DMS53 (cell line): ENCODE measurements around the gene OR6C1.
"Not testable (repeated sequence)": the region's sequence is repeated elsewhere in the genome, so short reads cannot be mapped to it uniquely, and the experiment has no call there.

ENCODE experiments used
- DNase-seq: peaks from one replicate; lab custom pipeline; 2025; lab: John Stamatoyannopoulos, UW

Gene OR6C1

DNA sequence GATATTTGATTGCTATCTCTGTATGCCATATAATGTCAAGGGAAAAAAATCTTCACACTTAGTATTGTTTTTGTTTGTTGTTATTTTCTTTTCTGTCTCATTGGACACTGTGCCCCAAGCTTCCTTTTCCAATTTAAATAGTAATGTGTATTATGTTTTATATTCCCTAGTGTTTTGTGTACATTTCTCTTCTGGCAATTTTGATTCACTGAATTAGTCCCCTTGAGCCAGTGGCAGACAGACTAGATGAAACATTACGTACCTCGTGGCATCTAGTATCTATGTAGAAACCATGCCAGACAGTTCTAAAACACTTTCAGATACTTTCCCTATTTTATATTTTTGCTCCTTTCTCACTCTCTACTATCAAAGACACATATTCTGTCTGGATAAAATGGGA, at the start of gene OR6C1:
Gene OR6C1 (plus strand): TSS at position 301 of the 400 bp plus-strand sequence. CDS start 6,257 bp downstream, outside the sequence.
- no peak for DNase-seq

DNA sequence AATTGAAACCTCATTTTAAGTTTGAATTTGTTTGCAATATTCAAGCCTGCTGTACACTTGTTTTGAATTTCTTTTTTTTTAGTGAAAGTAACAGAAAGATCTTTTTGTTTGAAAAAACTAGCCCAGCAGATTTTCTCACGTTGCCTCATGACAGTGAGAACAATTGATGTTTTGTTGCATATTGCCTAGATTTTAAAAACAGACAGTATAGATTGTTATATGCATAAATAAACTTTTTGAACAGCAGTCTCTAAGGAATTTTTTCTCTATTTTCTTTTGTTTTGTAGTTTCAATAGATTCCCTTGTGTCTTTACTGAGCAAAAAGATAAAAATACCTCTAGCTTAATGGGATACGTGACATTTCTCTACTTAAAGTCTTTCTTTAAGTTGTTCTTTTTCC, 33.2 kb upstream of the OR6C1 start:
- no peak for DNase-seq

DNA sequence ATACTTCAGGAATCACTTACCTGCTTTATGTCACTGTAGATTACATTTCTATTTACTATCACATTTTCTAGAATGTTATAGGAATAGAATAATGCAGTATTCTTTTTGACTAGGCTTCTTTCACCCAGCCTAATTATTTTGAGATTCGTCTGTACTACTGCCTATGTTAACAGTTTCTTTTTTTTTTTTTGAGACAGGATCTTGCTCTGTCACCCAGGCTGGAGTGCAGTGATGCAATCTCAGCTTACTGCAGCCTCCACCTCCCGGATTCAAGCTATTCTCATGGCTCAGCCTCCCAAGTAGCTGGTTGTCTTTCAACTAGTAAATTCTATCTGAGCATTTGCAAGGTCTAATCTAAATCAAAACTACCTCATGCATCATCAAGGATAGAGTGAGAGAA, 24.1 kb upstream of the OR6C1 start:
- no peak for DNase-seq

DNA sequence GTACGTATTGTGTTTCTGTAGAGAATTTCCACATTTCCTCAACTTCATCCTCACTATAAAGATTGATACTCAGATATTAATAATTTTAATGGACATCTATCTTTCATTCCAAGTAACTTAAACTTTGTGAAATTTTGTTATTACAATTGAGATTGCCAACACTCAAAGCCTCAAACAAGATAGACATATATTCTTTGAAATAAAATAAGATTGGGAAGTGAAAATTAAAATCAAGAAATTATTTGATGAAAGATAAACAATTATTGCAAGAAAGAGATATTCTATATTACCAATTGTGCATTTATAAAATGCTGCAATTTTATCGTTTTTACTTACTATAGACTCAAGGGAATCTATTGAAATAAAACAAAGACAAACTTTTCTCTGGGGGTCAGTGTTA, 17.7 kb upstream of the OR6C1 start, which contains the start of gene OR6C6:
Gene OR6C6 (minus strand): TSS at position 101 of the 400 bp plus-strand sequence. CDS start 1,337 bp downstream, outside the sequence.
- DNase-seq = no peak

DNA sequence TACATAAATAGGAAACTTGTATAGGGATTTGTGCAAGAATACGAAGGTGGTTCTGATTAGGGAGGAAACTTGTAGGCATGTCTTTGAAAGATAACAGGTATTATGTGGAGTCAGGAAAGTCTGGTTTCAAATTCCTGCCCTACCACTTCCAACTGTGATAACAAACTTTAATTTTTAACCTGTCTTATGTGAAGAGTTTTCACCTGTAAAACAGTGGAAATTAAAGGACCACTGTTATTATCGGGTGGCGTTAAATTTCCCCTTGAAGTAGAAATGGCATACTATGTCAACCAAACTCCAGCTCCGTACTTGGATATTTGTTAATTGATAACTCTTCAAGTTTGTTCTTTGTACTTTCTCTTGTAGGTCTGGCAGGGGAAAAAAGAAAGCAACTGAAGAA, 6.1 kb downstream of the OR6C1 start:
- no peak for DNase-seq

DNA sequence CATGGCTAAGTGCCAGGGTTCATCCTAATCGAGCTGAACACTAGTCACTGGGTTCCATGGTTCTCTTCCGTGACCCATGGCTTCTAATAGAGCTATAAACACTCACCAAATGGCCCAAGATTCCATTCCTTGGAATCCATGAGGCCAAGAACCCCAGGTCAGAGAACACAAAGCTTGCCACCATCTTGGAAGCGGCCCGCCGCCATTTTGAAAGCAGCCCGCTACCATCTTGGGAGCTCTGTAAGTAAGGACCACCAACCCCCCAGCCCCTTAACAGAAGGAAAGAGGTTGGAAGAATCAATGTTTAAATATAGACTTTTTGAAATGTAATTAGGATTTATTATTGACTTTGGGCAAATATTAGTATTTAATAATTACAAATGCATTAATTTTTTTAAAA, 11.7 kb downstream of the OR6C1 start:
- DNase-seq = not testable (repeated sequence)

DNA sequence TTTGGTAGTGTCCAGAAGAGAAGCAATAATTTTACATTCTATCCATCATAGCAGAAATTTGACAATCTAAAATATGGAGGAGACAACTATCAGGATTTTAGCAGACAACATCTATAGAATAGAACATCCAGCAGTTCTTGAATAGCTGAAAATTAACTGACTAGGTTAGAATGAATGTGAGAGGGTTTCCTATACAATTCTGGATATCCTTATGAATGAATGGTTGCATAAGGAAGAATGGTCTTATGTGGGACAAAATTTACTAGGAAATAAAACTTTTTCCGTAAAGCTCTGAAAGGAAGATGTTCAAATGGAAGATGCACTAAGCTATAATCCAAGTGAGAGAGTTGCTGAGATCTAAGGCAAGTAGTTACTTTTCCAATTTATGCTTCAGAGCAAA, 16.3 kb downstream of the OR6C1 start, which contains the start of gene OR6C3:
Gene OR6C3 (plus strand): TSS at position 301 of the 400 bp plus-strand sequence. CDS start 955 bp downstream, outside the sequence.
- no peak for DNase-seq

DNA sequence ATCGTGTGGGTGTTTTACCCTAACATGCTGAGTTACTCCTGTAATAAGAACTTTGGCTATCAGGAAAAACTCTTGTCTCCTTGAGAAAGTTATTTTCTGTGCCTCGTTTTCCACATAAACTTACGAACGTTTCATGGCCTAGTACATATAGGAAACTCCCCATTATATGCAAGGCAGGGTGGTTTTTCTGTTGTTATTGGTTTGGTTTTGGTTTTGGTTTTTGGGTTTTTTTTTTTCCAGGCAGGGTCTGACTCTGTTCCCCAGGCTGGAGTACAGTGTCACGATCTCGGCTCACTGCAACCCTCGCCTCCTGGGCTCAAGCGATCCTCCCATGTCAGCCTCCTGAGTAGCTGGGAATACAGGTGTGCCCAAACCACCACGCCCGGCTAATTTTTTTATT, 21.9 kb downstream of the OR6C1 start:
- no peak for DNase-seq

DNA sequence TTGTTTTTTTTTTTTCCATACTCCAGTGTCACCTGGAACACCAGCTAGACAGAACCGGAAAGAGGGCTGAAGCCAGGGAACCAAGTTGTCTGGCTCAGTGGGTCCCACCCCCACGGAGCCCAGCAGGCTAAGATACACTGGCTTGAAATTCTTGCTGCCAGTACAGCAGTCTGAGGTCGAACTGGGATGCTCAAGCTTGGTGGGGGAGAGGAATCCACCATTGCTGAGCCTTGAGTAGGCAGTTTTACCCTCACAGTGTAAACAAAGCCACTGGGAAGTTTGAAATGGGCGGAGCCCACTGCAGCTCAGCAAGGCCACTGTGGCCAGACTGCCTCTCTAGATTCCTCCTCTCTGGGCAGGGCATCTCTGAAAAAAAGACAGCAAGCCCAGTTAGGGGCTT, 41.2 kb downstream of the OR6C1 start:
- DNase-seq = not testable (repeated sequence)

DNA sequence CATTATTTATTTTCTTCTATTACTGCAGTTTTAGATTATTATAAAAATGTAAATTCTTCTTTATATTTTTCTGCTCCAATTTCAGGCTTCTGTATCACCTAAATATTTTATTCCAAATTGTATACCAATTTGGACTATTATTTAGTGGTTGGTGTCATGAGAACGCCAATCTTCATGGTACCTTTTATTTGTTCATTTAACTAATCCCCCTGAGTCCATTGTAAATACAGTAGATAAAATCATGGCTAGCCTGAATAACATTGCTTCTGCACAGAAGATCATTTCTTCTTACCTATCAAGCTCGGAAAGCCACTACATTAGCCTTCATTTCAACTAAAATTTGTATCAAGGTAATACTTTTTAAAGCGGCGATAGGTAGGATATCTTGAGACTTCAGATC, 48.5 kb downstream of the OR6C1 start, which contains the start of gene OR6C75:
Gene OR6C75 (plus strand): TSS at position 301 of the 400 bp plus-strand sequence. CDS start 2,136 bp downstream, outside the sequence.
- DNase-seq = no peak

DNA sequence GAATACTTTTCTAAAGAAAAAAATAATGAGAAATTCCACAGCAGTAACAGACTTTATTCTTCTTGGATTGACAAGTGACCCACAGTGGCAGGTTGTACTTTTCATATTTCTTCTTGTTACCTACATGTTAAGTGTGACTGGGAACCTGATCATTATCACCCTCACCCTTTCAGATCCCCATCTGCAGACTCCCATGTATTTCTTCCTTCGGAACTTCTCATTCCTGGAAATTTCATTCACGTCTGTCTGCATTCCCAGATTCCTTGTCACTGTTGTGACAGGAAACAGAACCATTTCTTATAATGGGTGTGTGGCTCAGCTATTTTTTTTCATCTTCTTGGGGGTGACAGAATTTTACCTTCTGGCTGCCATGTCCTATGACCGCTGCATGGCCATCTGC, 50.9 kb downstream of the OR6C1 start:
- no peak for DNase-seq
